Endothelial cell (in vitro differentiated cells): Measurements from ENCODE around the gene ZDHHC21. TPM values are rescaled to one million over a fixed set of nuclear protein-coding genes. Genes with fewer than 3 reads are reported as not detected.

Experiments used
- DNase-seq: peaks from one replicate; pipeline ENCODE4 v3.0.0; 2021; ENCODE audit warnings: low spot score
- H3K27ac Mint-ChIP-seq: one replicate; pipeline ENCODE4 v1.8.0; 2021; ENCODE audit warnings: mixed read lengths, inconsistent platforms; ENCODE audit not compliant: unreplicated experiment
- H3K27me3 Mint-ChIP-seq: one replicate; pipeline ENCODE4 v1.8.0; 2021; ENCODE audit warnings: mild to moderate bottlenecking, moderate library complexity, mixed read lengths, inconsistent platforms; ENCODE audit not compliant: unreplicated experiment
- H3K36me3 Mint-ChIP-seq: one replicate; pipeline ENCODE4 v1.8.0; 2021; ENCODE audit warnings: mild to moderate bottlenecking, low read depth, mixed read lengths, inconsistent platforms; ENCODE audit not compliant: unreplicated experiment
- H3K4me1 Mint-ChIP-seq: one replicate; pipeline ENCODE4 v1.8.0; 2021; ENCODE audit warnings: mild to moderate bottlenecking, mixed read lengths, inconsistent platforms; ENCODE audit not compliant: unreplicated experiment
- H3K4me3 Mint-ChIP-seq: one replicate; pipeline ENCODE4 v1.8.0; 2021; ENCODE audit warnings: mild to moderate bottlenecking, mixed read lengths, inconsistent platforms; ENCODE audit not compliant: unreplicated experiment
- H3K9me3 Mint-ChIP-seq: one replicate; pipeline ENCODE4 v1.8.0; 2021; ENCODE audit warnings: mixed read lengths, inconsistent platforms; ENCODE audit not compliant: unreplicated experiment
- CTCF ChIP-seq: fragments of 200-600 bp; sonication (generic); IDR thresholded peaks from one replicate; pipeline ENCODE4 v1.5.0; 2021; ENCODE audit warnings: antibody characterized with exemption; ENCODE audit not compliant: unreplicated experiment
- total RNA-seq: library from RNA; stranded (reverse); fragmentation: NEBNext Ultra II Directional; extraction: Animal tissue kit (Norgen Biotek cat#: 25700); gene quantifications from one replicate; pipeline ENCODE4 v1.2.1, GENCODE V29; 2021; ENCODE audit not compliant: unreplicated experiment

Gene ZDHHC21
- total RNA-seq, 1 donor from 2014 or later = 16.5 TPM

DNA sequence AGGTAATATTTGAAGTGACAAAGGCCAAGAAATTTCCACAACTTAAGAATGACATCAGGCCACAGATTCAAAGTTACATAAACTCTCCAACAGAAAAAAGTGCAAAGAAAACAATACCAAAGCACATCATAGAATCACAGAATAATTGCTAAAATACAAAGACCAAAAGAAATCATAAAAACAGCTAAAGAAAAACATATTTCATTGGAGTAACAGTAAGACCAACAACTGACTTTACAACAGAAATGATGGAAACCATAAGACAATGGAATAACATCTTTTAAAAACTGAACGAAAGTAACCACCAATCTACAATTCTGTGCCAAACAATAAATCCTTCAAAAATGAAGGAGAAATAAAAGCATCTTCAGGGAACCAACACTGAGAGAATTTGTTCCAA is 38.3 kb downstream of the ZDHHC21 start:
- peaks cover 14% of the 10 kb centered on the region for H3K4me1 Mint-ChIP-seq
- H3K27ac Mint-ChIP-seq = no peak overlapping the region
- peaks cover 29% of the 10 kb centered on the region for H3K36me3 Mint-ChIP-seq
- H3K27me3 Mint-ChIP-seq = peaks cover 2% of the 10 kb centered on the region
- no peak overlapping the region for H3K4me3 Mint-ChIP-seq
- DNase-seq = no peak
- TF ChIP-seq CTCF = no peak
- no peaks in the 10 kb centered on the region for H3K9me3 Mint-ChIP-seq

DNA sequence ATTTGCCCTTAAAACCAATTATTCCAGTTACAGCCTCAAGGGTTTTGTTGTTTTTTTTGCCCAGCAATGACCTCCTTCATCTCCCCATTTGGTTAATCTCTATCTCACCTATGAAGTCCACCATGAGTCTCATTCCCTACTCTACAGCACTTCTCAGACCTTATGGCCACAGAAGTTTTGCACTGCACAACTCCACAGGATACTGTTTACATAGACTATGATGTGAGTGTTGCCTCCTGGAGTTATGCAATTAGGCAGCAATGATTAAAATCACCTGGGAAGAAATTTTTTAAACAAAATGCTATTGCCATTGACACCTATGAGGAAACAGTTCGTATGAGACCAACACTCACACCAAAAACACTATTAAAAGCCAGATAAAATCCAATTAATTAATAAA is 39.7 kb downstream of the ZDHHC21 start:
- H3K4me1 Mint-ChIP-seq = no peaks in the 10 kb centered on the region

DNA sequence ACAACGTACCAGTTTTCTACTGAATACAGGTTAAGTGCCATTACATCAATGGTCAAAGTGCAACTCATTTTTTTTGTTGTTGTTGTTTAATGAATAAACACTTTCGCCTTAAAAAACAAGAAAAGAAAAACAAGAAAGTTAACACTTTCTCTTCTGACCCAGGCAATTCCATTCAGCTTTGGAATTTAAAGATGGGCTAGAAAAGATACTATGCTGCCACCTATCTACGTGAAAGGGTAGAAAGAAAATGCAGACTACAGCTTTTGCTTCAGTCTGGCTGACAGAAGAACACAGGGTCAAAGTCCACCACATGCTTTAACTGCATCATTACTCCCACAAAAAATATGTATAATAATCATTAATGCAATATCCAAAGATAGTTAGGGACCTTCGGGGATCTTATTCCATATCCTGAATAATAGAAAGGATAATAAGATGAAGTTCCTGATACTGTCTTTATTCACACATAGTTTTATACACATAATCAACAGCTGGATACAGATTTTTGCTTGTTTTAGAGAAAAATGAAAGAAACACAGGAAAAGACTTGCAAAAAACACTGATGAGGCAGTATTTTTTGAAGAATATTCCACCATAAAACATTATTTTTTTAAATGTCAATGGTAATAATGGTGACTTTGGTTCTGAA is 40.4 kb downstream of the ZDHHC21 start:
- no peaks in the 10 kb centered on the region for H3K9me3 Mint-ChIP-seq
- H3K27me3 Mint-ChIP-seq = peaks cover 2% of the 10 kb centered on the region
- no peaks in the 10 kb centered on the region for H3K4me1 Mint-ChIP-seq
- no peak overlapping the region for H3K4me3 Mint-ChIP-seq
- peak; percentile 53 for TF ChIP-seq CTCF
- no peak overlapping the region for H3K27ac Mint-ChIP-seq
- H3K36me3 Mint-ChIP-seq = peaks cover 35% of the 10 kb centered on the region
- DNase-seq = no peak

More for the DNA sequence above, 39.7 kb downstream of the ZDHHC21 start:
- Mint-ChIP-seq H3K27me3 (peaks cover 2% of the 10 kb centered on the region), H3K9me3 (no peaks in the 10 kb centered on the region), H3K4me3 (no peak overlapping the region), H3K36me3 (peaks cover 29% of the 10 kb centered on the region), H3K27ac (no peak overlapping the region)
- no peak for TF ChIP-seq CTCF
- DNase-seq = no peak

GRCh38 chr9:14650596-14650995 is 42.6 kb downstream of the ZDHHC21 start:
- Mint-ChIP-seq H3K4me3 (no peak overlapping the region), H3K4me1 (peaks cover 9% of the 10 kb centered on the region), H3K27ac (no peak overlapping the region), H3K36me3 (peaks cover 24% of the 10 kb centered on the region), H3K27me3 (peaks cover 2% of the 10 kb centered on the region), H3K9me3 (no peaks in the 10 kb centered on the region)
- DNase-seq = no peak
- TF ChIP-seq CTCF = no peak

- H3K36me3 Mint-ChIP-seq = peaks cover 6% of the 10 kb centered on the region
- no peaks in the 10 kb centered on the region for H3K27me3 Mint-ChIP-seq
- H3K27ac Mint-ChIP-seq = no peak overlapping the region
- H3K4me1 Mint-ChIP-seq = peaks cover 9% of the 10 kb centered on the region
- no peaks in the 10 kb centered on the region for H3K9me3 Mint-ChIP-seq
- TF ChIP-seq CTCF = no peak
- no peak overlapping the region for H3K4me3 Mint-ChIP-seq
- no peak for DNase-seq
These were observed 47.6 kb downstream of the ZDHHC21 start for GRCh38 chr9:14645648-14646047.
